B cell (primary cell): ENCODE measurements around the gene UBXN6. TPM values are rescaled to one million over a fixed set of nuclear protein-coding genes. Genes with fewer than 3 reads are reported as not detected.

Source experiments
- ATAC-seq: fragments of 200-7000 bp; cut with Tn5 transposase; one replicate; pipeline ENCODE4 v1.10.0; 2021; ENCODE audit warnings: low read depth, mild to moderate bottlenecking, moderate number of reproducible peaks, moderate library complexity
- CTCF ChIA-PET: fragments of 350-600 bp; sonication (Branson Sonifier 250); formaldehyde crosslinking; loops from one replicate; lab custom pipeline; 2021; ENCODE audit warnings: antibody characterized with exemption, inconsistent platforms; lab: Charles Lee
- POLR2A ChIA-PET: fragments of 350-600 bp; sonication (Branson Sonifier 250); formaldehyde crosslinking; loops from one replicate; lab custom pipeline; 2021; ENCODE audit warnings: antibody characterized with exemption; lab: Charles Lee
- DNase-seq: peaks from one replicate; pipeline ENCODE4 v3.0.0; 2013
- H2AFZ ChIP-seq: 2 replicates; pipeline ENCODE4 v1.6.1; 2012; ENCODE audit warnings: mild to moderate bottlenecking, low read depth, low read length; ENCODE audit not compliant: insufficient read depth, poor library complexity, severe bottlenecking
- H3K27ac ChIP-seq, 2 donors: 1 replicate in 1 of 2; 2 replicates in 1 of 2; pipeline ENCODE4 v1.5.1; 2012 to 2013; ENCODE audit warnings: low read length in 2 of 2, mild to moderate bottlenecking in 2 of 2, moderate library complexity in 1 of 2
- H3K27me3 ChIP-seq, 4 experiments: fragments of 200-600 bp in 1 of 4; sonication (generic) in 1 of 4; replicated peaks in 1 of 4; 1 replicate in 2 of 4; 2 replicates in 2 of 4; pipeline versions ENCODE4 v1.6.1 to v1.7.0; 2013 to 2016; ENCODE audit warnings: low read length in 3 of 4, mild to moderate bottlenecking in 2 of 4, mixed read lengths in 1 of 4, moderate library complexity in 1 of 4; ENCODE audit not compliant: insufficient read depth in 4 of 4, control insufficient read depth in 3 of 4; ENCODE audit errors: control extremely low read depth in 1 of 4
- H3K36me3 ChIP-seq, 2 experiments: replicated peaks in 1 of 2; 1 replicate in 1 of 2; 2 replicates in 1 of 2; pipeline versions ENCODE4 v1.6.1 to v1.7.1; 2013; ENCODE audit warnings: low read length in 1 of 2; ENCODE audit not compliant: insufficient read depth in 2 of 2, control insufficient read depth in 1 of 2; ENCODE audit errors: control extremely low read depth in 1 of 2, extremely low read depth in 1 of 2
- H3K4me1 ChIP-seq, 2 donors: fragments of 200-600 bp in 1 of 2; sonication (generic) in 1 of 2; 1 replicate in 1 of 2; 2 replicates in 1 of 2; pipeline versions ENCODE4 v1.5.1 to v1.6.1; 2013 to 2017; ENCODE audit warnings: low read length in 2 of 2; ENCODE audit not compliant: control insufficient read depth in 2 of 2, insufficient read depth in 2 of 2
- H3K4me2 ChIP-seq: replicated peaks from 2 replicates; pipeline ENCODE3; 2012; ENCODE audit warnings: mild to moderate bottlenecking, low read depth, low read length; ENCODE audit not compliant: poor library complexity, severe bottlenecking
- H3K4me3 ChIP-seq, 5 experiments: fragments of 200-600 bp in 1 of 5; sonication (generic) in 1 of 5; 1 replicate in 3 of 5; 2 replicates in 2 of 5; pipeline versions ENCODE4 v1.5.1 to v1.7.0; 2011 to 2016; ENCODE audit warnings: low read length in 4 of 5, mild to moderate bottlenecking in 4 of 5, low read depth in 2 of 5, control low read depth in 1 of 5, moderate library complexity in 1 of 5; ENCODE audit not compliant: insufficient read depth in 1 of 5; ENCODE audit errors: control extremely low read depth in 1 of 5, extremely low read depth in 1 of 5
- H3K79me2 ChIP-seq: fragments of 200-600 bp; sonication (generic); one replicate; pipeline ENCODE4 v1.6.0; 2016; ENCODE audit warnings: low read length; ENCODE audit not compliant: control insufficient read depth, insufficient read depth
- H3K9ac ChIP-seq: fragments of 200-600 bp; sonication (generic); 2 replicates; pipeline ENCODE4 v1.6.1; 2017; ENCODE audit warnings: mild to moderate bottlenecking, low read length, moderate library complexity
- H3K9me3 ChIP-seq, 3 donors: one replicate each; pipeline versions ENCODE4 v1.6.1 to v1.7.1; 2013; ENCODE audit warnings: low read length in 2 of 3; ENCODE audit not compliant: control insufficient read depth in 2 of 3, insufficient read depth in 1 of 3; ENCODE audit errors: control extremely low read depth in 1 of 3
- H4K20me1 ChIP-seq: 2 replicates; pipeline ENCODE4 v1.6.0; 2012; ENCODE audit warnings: mild to moderate bottlenecking, low read length; ENCODE audit not compliant: insufficient read depth, control insufficient read depth, poor library complexity, severe bottlenecking
- H3K27ac Mint-ChIP-seq: one replicate; pipeline ENCODE4 v1.8.0; 2021; ENCODE audit warnings: mixed read lengths
- H3K27me3 Mint-ChIP-seq: one replicate; pipeline ENCODE4 v1.8.0; 2021; ENCODE audit warnings: mixed read lengths
- H3K4me1 Mint-ChIP-seq: one replicate; pipeline ENCODE4 v1.8.0; 2021; ENCODE audit warnings: mixed read lengths
- H3K4me3 Mint-ChIP-seq: one replicate; pipeline ENCODE4 v1.8.0; 2021; ENCODE audit warnings: mixed read lengths
- H3K9me3 Mint-ChIP-seq: one replicate; pipeline ENCODE4 v1.8.0; 2022; ENCODE audit warnings: mixed read lengths; ENCODE audit not compliant: insufficient read depth
- CTCF ChIP-seq: fragments of 200-600 bp; IDR thresholded peaks from one replicate; pipeline ENCODE4 v1.8.0; 2022; ENCODE audit warnings: antibody characterized with exemption, mild to moderate bottlenecking
- EZH2 ChIP-seq: IDR thresholded peaks from 2 replicates; pipeline ENCODE4 v1.6.1; 2012; ENCODE audit warnings: borderline replicate concordance, low read depth, mild to moderate bottlenecking, moderate library complexity, low read length; ENCODE audit not compliant: insufficient read depth, poor library complexity, severe bottlenecking
- WGBS: methylation state at CpG from one replicate; pipeline ENCODE4 v1.1.5; 2013; ENCODE audit warnings: missing lambda C conversion rate; ENCODE audit not compliant: insufficient coverage; 5-methylcytosine and 5-hydroxymethylcytosine counted together
- intact Hi-C: fragments of 100-400 bp; cut with micrococcal nuclease; formaldehyde crosslinking; loops from one replicate; pipeline ENCODE4 v1.10.0; 2022
- polyA plus RNA-seq: library from polyadenylated mRNA; depleted of rRNA; stranded (reverse); fragments of >200 nt; gene quantifications from 2 replicates; pipeline ENCODE4 v1.2.3, GENCODE V29; 2012
- total RNA-seq, 2 donors: library from RNA; stranded (reverse); fragments of 120-200 nt in 1 of 2; gene quantifications; 1 replicate in 1 of 2; 2 replicates in 1 of 2; pipeline versions ENCODE4 v1.2.3 to v1.2.4, GENCODE V29; 2013 to 2022

Gene UBXN6
- total and polyA plus RNA-seq, 2 donors (not counting 1 experiment from before 2014, with no cell fraction given), result 75.8 to 76.6 TPM

- 94% methylated on average over 15 of the region's 16 CpGs for WGBS
- no peak for TF ChIP-seq CTCF
- no peak for TF ChIP-seq EZH2
- peaks cover 0 to 2% of the 10 kb centered on the region in 2 experiments for H3K36me3 ChIP-seq
- ATAC-seq (no peak), DNase-seq (no peak)
- H3K79me2 ChIP-seq, result no peaks in the 10 kb centered on the region
- no peaks in the 10 kb centered on the region for H3K27me3 ChIP-seq
- H3K27ac Mint-ChIP-seq, result no peak overlapping the region
- intact Hi-C loops, result no loop called here
- H3K27me3 Mint-ChIP-seq, result no peaks in the 10 kb centered on the region
- ChIA-PET POLR2A (no interaction called here), CTCF (interaction anchor here (1.5 to 1.6 kb wide), 2 partner anchors 102 to 156 kb away, joined by 3 to 4 read pairs; no protein-coding TSS in a partner anchor)
- H3K9me3 Mint-ChIP-seq, result no peaks in the 10 kb centered on the region
- no peaks in the 10 kb centered on the region for H3K4me1 Mint-ChIP-seq
- H3K4me2 ChIP-seq, result no peak overlapping the region
- no peak overlapping the region for H3K4me3 ChIP-seq
- H3K4me1 ChIP-seq, result no peaks in the 10 kb centered on the region
- no peak overlapping the region for H3K27ac ChIP-seq
- H2AFZ ChIP-seq, result no peak overlapping the region
- no peak overlapping the region for H3K9ac ChIP-seq
- no peaks in the 10 kb centered on the region for H4K20me1 ChIP-seq
- H3K4me3 Mint-ChIP-seq, result no peak overlapping the region
- no peaks in the 10 kb centered on the region for H3K9me3 ChIP-seq
Observed at GRCh38 chr19:4423416-4424126, 34.0 kb downstream of the UBXN6 start.

GRCh38 chr19:4416268-4416667, 41.3 kb downstream of the UBXN6 start:
- 93% methylated on average over 6 of the region's 9 CpGs for WGBS
- ATAC-seq (no peak), DNase-seq (no peak)
- Histone ChIP-seq H4K20me1 (no peaks in the 10 kb centered on the region), H3K9me3 (no peaks in the 10 kb centered on the region), H3K4me2 (no peak overlapping the region), H3K79me2 (peaks cover 34% of the 10 kb centered on the region), H2AFZ (no peak overlapping the region), H3K27ac (no peak overlapping the region), H3K4me1 (no peaks in the 10 kb centered on the region), H3K36me3 (peaks cover 1 to 6% of the 10 kb centered on the region in 2 experiments), H3K9ac (no peak overlapping the region), H3K4me3 (no peak overlapping the region), H3K27me3 (no peaks in the 10 kb centered on the region)
- ChIA-PET POLR2A (interaction anchor here (0.5 kb wide), 1 partner anchor 14 kb away, joined by 3 read pairs; no protein-coding TSS in a partner anchor), CTCF (no interaction called here)
- Mint-ChIP-seq H3K4me3 (no peak overlapping the region), H3K9me3 (no peaks in the 10 kb centered on the region), H3K4me1 (no peaks in the 10 kb centered on the region), H3K27me3 (no peaks in the 10 kb centered on the region), H3K27ac (no peak overlapping the region)
- TF ChIP-seq EZH2 (no peak), CTCF (no peak)
- intact Hi-C loops, result no loop called here
